H54 (cell line): Measurements from ENCODE around the gene CD80.
A peak's percentile ranks its signal among the peaks of the same experiment; 100 is the strongest.

Experiments used
- DNase-seq: peaks from one replicate; pipeline ENCODE4 v3.0.0; 2011; ENCODE audit warnings: low spot score, mixed read lengths; ENCODE audit not compliant: insufficient read length
- FAIRE-seq: peaks from 3 replicates; lab custom pipeline; 2011; peaks lifted over from hg19 to GRCh38; lab: Jason Lieb, UNC
- POLR2A ChIP-seq: IDR thresholded peaks from 2 replicates; pipeline ENCODE4 v1.6.1; 2011; ENCODE audit warnings: low read depth, mild to moderate bottlenecking, low read length

Gene CD80

DNA sequence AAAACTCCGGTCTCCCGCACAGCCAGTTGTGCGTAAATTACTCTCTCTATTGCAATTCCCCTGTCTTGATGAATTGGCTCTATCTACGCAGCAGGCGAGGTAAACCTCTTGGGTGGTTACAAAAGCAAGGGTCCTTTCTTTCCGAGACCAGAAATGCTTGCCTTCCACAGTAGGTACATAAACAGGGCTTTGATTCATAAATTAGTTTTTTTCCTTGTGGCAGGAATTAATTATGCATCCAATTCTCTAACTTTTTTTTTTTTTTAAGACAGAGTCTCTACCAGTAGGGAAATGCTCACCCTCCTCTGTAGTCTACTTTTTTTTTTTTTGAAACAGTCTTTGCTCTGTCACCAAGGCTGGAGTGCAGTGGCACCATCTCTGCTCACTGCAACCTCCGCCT, 16.3 kb downstream of the CD80 start:
- no peak for DNase-seq
- no peak for FAIRE-seq
- TF ChIP-seq POLR2A, result no peak

DNA sequence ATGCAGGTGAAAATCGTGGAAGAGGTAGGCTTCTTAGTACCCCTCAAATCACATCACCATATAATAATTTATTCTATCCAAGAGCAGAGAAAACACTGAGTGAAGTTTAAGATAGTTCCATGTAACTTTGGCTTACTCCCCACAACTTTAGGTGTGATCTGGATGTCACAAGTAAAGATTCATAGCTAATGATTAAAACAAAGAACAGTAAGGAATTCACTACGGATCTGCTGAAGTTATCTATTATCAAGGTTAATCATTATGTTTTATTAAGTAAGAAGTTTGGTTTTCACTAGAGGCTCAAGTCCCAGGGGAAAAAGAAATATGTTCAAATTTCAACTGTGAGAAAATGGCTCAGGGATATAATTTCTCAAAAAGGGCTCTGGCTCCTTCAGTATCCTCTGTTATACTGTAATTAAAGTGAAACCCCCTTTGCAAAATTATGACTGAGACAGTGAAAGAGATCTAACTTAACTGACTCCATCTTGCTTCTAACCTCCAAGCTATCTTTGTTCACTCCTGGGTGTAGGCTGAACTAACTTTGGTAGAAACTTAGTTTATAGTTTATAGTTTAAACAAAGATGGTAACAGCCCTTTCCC, 17.1 kb downstream of the CD80 start:
- FAIRE-seq (no peak), DNase-seq (no peak)
- no peak for TF ChIP-seq POLR2A

DNA sequence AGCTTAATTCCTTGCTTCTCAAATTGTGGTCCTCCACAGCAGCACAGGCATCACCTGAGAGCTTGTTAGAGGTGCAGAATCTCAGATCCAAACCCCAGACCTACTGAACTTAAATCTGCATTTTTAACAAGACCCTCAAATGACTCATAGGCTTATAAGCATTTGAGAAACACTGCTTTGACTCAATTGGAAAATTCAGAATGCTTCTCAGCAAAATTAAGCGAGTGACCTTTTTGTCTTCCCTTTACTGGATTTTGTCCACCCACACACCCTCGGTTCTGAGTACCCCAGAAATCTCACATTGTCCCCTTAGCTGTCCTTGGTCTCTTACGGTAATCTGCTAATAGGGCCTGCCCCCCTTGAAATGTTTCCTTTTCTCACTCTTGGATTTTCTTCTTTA, 17.9 kb downstream of the CD80 start:
- no peak for TF ChIP-seq POLR2A
- no peak for DNase-seq
- no peak for FAIRE-seq

DNA sequence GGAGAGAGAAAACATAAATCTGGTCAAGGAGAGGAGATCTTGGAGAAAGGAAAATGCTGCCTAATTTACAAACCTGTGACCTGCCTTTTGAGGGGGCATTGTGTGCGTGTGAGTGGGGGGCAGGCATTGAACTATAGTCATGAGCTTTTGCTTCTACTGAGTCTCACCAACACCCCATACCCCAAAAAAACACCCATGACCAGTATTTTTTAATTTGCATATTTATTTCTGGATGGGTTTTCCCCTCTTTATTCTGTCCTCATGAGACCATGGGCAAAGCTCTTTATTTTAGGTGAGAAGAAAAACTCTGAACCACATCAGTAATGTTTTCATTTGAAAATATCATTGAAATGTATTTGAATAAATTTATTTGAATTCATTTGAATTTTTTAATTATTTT, 20.6 kb downstream of the CD80 start:
- no peak for TF ChIP-seq POLR2A
- DNase-seq (no peak), FAIRE-seq (no peak)

DNA sequence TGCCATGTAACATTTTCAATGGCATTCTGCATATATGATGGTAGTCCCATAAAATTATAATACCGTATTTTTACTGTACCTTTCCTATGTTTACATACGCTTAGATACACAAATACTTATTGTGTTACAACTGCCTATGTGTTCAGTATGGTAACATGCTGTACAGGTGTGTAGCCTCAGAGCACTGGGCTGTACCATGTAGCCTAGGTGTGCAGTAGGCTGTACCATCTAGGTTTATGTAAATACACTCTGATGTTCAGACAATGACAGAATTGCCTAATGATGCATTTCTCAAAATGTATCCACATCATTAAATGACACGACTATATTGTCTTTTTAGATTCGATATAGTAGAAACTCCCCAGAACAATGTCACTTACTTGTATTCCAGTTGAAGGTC, 22.7 kb downstream of the CD80 start:
- no peak for DNase-seq
- no peak for TF ChIP-seq POLR2A
- FAIRE-seq, result no peak

DNA sequence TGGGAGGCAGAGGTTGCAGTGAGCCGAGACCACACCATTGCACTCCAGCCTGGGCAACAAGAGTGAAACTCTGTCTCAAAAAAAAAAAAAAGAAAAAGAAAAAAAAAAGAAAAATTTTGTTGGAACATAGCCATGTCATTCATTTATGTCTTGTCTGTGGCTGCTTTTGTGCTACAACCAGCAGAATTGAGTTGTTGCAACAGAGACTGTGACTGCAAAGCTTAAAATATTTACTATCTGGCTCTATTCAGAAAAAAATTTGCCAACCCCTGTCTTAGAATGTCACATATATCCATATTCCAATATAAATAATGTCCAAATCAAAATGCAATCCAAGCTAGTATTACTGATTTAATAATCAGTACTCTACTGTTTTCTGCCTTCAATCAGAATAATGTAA, 25.1 kb downstream of the CD80 start:
- DNase-seq (no peak), FAIRE-seq (no peak)
- TF ChIP-seq POLR2A, result no peak

DNA sequence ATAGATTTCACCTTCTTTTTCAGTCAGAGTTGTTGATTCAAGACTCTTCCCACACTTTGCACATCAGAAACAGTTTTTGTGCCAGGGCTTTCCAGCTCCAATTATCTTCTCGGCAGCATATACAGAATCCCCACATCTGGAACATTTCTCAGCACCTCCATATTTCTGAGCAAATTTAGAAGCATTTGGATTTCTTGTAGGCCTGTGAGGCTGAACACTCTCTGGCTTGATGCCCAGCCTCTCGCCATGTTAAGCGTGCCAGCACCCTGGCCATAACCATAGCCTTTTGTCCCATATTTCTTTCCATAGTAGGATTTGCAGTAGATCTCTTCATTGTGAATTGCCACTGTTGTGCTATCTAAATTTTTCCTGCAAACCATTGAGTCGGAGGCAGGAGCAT, 28.3 kb downstream of the CD80 start:
- FAIRE-seq (no peak), DNase-seq (no peak)
- no peak for TF ChIP-seq POLR2A

DNA sequence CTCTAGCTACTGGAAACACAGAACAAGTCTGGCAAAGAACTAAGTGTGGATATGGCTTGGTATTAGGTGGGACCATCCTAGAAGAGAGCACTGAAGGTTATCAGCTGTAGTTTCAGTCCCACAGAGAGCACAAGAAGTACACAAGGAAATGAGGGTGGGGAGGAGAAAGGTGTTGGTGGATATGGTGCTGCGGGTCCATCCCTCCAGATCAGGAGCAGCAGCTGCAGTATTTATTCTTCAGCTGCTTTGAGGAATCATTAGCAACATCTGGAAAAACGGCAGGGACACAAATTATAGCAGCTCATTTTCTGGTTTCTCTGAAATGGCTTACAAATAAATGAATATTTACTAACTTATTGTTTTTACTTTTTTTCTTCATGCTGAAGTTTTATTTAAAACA, 29.0 kb downstream of the CD80 start:
- DNase-seq (no peak), FAIRE-seq (no peak)
- no peak for TF ChIP-seq POLR2A

DNA sequence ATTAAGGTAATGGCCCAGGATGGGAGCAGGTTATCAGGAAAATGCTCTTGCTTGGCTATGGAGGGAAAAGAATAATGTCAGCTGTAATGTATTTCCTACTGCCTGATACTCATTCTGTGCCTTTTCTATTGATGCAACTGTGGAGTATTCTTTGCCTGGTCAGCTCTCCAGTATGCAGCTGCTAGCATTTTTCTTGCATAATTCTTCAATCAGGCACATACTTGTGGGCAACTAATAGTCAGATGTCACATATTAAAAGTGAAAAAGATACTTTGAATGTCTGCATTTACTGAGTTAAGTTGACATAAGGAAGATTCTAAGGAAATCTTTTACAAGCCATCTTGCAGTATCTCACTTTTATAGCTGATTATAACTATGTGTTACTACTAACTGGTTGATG, 29.5 kb downstream of the CD80 start:
- no peak for DNase-seq
- FAIRE-seq, result no peak
- no peak for TF ChIP-seq POLR2A

DNA sequence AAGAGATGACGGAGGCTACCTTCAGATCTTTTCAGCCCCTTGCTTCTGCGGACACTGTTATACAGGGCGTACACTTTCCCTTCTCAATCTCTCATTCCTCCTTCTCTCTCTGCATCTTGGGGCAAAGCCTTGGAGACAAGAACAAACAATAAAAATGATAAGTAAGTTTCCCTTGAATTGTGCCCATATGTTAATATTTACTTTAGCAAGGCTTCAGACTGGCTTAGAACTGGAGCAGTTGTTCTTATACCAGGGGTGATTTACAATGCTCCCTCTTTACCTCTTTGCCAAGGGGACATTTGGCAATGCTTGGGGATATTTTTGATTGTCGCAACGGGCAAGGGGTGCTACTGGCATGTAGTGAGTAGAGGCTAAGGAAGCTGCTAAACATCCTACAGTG, 31.7 kb downstream of the CD80 start:
- FAIRE-seq (no peak), DNase-seq (no peak)
- TF ChIP-seq POLR2A, result no peak

DNA sequence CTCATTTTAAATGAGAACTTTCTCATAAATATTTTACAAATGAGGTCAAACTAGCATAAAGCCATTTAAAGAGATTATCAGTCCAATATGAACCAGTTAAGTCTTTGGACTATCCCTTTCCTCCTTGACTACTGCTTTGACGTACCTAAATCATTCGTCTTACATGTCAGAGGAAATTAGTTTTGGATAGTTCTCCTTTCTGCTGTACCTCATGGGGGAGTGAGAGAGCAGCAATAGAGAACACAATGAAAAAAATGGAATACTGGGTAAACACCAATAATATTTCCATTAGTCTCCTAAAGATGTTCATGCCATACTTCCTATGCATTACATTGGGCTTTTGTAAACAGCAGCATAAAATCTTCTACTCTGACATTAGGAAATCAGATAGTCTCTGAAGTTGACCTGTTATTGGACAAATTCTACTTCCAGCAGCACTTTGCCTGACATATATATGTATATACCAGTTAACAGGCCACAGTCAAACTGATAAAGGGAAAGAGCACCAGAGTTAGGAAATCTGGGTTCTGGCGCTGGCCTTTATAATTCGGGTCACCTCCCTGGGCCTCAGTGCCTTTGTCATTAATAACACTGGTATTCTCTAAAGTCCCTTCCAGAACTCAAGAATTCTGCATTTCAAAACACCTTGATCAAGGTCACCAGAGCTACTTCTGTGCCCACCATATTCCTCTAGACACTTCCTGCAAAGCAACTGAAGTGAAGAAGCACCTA, 34.3 kb downstream of the CD80 start:
- no peak for TF ChIP-seq POLR2A
- DNase-seq (no peak), FAIRE-seq (peak; percentile 23)

DNA sequence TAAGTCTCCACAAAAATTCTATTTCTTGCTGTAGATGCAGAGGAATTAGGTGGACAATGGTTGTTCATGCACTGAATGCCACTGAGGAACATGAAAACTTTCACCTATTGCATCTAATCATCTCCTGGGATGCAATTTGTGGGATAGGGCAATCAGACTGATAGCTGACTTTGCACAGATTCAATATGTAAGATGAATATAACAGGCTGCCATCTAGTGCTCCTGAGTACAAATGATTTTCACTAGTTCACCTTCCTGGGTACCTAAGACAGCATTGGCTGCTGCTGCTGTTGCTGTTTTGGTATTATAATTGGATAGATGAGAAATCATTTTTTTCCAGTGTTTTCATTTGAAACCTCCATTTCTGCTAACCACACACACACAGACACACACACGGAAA, 41.4 kb downstream of the CD80 start:
- DNase-seq (no peak), FAIRE-seq (no peak)
- no peak for TF ChIP-seq POLR2A

DNA sequence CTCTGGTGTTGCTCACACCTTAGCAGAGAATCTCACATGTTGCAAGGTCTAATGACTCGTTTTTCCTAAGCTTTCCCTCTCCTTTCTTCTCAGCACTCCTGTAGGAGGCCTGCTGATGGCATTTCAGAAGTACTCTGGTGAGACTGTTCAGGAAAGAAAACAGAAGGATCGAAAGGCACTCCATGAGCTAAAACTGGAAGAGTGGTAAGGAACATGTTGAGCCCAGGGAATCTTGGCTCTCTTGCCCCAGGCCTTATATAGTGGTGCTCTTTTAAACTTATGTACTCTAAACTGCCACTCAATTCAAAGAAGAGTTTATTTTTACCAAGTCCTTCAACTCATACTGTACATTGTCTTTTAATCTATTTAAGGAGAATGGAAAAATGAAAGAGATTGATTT, 42.3 kb downstream of the CD80 start:
- no peak for TF ChIP-seq POLR2A
- FAIRE-seq (no peak), DNase-seq (no peak)

DNA sequence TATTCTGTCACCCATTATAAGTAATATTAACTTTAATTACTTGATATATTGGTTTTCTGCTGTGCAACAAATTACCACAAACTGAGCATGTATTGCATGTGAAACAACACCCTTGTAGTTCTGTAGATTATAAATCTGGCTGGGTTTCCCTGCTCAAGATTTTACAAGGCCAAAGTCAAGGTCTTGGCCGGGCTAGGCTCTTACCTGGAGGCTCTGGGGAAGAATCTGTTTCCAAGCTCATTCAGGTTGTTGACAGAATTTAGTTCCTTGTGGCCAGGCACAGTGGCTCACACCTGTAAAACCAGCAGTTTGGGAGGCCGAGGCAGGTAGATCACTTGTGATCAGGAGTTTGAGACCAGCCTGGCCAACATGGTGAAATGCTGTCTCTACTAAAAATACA, 44.8 kb downstream of the CD80 start:
- TF ChIP-seq POLR2A, result no peak
- no peak for DNase-seq
- no peak for FAIRE-seq

DNA sequence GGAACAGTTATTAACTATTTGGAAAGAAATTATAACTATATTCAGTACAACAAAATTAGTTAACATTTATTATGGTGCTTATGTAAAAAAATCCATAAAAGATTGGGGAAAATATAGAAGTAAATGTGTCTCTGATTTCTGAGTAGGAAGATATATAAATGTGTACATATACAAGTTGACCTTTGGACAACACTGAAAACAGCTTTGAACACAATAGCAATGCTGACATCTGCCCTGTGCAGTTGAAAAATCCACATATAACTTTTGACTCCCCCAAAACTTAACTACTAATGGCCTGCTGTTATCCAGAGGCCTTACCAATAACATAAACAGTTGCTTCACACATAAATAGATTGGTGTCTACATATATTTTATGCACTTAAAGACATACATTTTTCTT, 48.7 kb downstream of the CD80 start:
- TF ChIP-seq POLR2A, result no peak
- DNase-seq (no peak), FAIRE-seq (no peak)

DNA sequence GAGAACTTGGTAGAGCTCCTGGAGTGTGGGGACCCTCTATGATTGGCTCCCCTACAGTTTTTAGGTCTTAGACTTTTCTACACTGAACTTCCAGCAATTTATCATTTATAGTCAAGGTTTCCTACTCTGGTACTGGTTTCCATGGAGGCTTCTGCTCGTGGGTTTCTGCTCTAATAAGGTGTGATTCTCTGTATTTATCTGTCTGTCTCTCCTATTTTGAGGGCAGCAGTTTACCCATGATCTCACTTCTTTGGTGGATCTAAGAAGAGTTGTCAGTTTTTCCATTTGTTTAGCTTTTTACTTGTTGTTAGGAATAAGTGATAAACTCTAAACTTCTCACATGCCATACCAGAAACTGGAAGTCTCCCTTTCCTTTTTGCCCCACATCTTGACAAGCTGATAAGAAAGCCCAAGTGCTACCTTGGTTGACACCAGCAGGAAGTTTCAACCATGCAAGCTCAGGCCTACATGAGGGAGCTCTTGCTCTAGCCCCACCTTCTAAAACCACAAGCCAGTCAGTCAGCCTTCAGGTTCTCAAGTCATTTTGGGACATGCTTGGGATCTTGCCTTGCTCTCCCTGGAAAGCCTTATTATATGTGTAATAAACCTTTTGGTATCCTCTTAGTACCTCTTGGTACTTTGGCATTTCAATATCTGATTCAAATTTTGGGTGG, 51.1 kb downstream of the CD80 start:
- no peak for DNase-seq
- TF ChIP-seq POLR2A, result no peak
- no peak for FAIRE-seq
